ENCODE measurements around the gene HACL1. TPM values are rescaled to one million over a fixed set of nuclear protein-coding genes. Genes with fewer than 3 reads are reported as not detected.
A peak's percentile ranks its signal among the peaks of the same experiment; 100 is the strongest.

Gene HACL1
- total RNA-seq, 1 donor from 2014 or later: 13.8 TPM

DNA sequence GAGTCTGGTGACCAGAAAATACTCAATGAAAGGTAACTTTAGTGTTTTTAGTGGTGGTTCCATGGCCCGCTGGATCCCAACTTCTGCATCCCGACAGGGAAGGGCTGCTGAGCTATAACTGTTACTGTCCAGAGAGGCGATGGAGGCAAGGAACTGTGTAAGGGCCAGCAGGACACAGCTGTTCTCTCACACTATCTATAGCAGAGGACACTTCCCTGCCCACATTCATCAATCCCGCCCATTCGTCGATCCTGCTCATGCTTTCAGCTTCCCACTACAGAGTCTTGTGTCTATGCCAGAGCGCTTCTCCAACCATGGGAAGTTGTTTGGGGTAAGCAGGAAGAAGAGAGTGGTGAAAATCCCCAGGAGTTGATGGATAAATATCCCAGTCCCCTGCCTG, 88.3 kb downstream of the HACL1 start:
- DNase-seq (ENCODE audit: low spot score in 2 of 2): no peak

DNA sequence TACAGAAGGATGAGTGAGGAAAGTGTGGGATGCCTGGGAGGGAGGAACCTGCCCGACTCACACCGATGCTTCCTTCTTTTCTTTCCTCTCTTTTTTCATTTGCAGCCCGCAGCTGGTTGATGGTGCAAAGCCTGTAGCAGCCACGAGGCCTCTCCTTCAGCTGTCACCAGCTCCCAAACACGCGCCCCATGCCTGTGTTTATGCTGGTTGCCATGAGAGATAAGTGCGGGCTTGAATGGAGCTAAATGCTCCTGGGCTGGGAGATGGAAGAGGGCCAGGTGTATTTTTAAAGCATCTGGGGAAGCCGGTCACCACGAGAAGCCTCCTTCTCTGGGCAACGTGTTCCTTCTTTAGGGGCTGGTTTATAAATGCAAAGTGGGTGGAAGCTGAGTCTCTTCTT, 89.2 kb downstream of the HACL1 start:
- H3K36me3 ChIP-seq: no peaks in the 10 kb centered on the region
- H3K4me1 ChIP-seq: no peaks in the 10 kb centered on the region
- TF ChIP-seq, protein P1, sequence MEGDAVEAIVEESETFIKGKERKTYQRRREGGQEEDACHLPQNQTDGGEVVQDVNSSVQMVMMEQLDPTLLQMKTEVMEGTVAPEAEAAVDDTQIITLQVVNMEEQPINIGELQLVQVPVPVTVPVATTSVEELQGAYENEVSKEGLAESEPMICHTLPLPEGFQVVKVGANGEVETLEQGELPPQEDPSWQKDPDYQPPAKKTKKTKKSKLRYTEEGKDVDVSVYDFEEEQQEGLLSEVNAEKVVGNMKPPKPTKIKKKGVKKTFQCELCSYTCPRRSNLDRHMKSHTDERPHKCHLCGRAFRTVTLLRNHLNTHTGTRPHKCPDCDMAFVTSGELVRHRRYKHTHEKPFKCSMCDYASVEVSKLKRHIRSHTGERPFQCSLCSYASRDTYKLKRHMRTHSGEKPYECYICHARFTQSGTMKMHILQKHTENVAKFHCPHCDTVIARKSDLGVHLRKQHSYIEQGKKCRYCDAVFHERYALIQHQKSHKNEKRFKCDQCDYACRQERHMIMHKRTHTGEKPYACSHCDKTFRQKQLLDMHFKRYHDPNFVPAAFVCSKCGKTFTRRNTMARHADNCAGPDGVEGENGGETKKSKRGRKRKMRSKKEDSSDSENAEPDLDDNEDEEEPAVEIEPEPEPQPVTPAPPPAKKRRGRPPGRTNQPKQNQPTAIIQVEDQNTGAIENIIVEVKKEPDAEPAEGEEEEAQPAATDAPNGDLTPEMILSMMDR (IDR thresholded peaks at IDR 0.05): peak in 1 of 3 experiments; percentile 21
- H3K27ac ChIP-seq: peak overlapping the region in 1 of 2 donors; percentile 7
- DNase-seq (ENCODE audit: low spot score in 2 of 2): no peak
- no peaks in the 10 kb centered on the region for H3K27me3 ChIP-seq
- no peak overlapping the region for H3K4me3 ChIP-seq
- intact Hi-C loops (cut with DNase I): no loop called here
- H3K9me3 ChIP-seq: no peaks in the 10 kb centered on the region

More for the DNA sequence above, 88.3 kb downstream of the HACL1 start:
- H3K36me3 ChIP-seq: no peaks in the 10 kb centered on the region
- intact Hi-C loops (cut with DNase I): no loop called here
- no peaks in the 10 kb centered on the region for H3K9me3 ChIP-seq
- no peaks in the 10 kb centered on the region for H3K27me3 ChIP-seq
- no peak overlapping the region for H3K27ac ChIP-seq
- no peak overlapping the region for H3K4me3 ChIP-seq
- H3K4me1 ChIP-seq: no peaks in the 10 kb centered on the region
- TF ChIP-seq, protein P1 (IDR thresholded peaks at IDR 0.05): no peak

DNA sequence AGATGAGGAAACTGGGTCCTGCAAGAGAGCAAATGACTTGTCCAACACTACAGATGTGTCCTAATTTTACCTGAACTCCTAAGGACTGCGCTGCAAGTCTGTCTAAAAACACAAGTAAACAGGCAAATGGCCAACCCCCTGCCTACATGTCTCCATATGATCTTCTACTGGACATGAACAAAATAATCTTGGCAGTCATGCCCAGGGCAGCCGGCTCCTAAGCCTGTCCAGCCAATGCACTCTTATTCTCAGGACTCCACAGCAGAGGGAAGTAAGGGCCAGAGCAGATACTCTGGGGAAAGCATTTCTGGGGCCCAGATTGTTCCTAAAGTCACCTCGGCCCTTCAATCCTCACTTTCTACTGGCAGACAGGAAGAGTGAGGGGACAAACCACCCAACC, 90.2 kb downstream of the HACL1 start:
- Histone ChIP-seq H3K4me3 (no peak overlapping the region), H3K36me3 (no peaks in the 10 kb centered on the region), H3K27me3 (no peaks in the 10 kb centered on the region), H3K27ac (no peak overlapping the region), H3K9me3 (no peaks in the 10 kb centered on the region), H3K4me1 (no peaks in the 10 kb centered on the region)
- DNase-seq (ENCODE audit: low spot score in 2 of 2): no peak
- intact Hi-C loops (cut with DNase I): no loop called here
- TF ChIP-seq, protein P1 (IDR thresholded peaks at IDR 0.05): no peak

Other genes with a start within 250 kb of the HACL1 start
- gene METTL6, start 174.0 kb downstream of the HACL1 start, total RNA-seq: 8.0 TPM
- gene EAF1, start 174.0 kb downstream of the HACL1 start, total RNA-seq: 5.2 TPM
- gene COLQ, start 79.9 kb downstream of the HACL1 start, total RNA-seq: 4.6 TPM
- gene BTD, start 176 bp upstream of the HACL1 start, total RNA-seq: 11.8 TPM
- gene ANKRD28, start 196.4 kb upstream of the HACL1 start, total RNA-seq: 19.7 TPM

All from ascending aorta (tissue), 2 donors.